ENCODE data around the gene TOE1.

The TOE1 gene

DNA sequence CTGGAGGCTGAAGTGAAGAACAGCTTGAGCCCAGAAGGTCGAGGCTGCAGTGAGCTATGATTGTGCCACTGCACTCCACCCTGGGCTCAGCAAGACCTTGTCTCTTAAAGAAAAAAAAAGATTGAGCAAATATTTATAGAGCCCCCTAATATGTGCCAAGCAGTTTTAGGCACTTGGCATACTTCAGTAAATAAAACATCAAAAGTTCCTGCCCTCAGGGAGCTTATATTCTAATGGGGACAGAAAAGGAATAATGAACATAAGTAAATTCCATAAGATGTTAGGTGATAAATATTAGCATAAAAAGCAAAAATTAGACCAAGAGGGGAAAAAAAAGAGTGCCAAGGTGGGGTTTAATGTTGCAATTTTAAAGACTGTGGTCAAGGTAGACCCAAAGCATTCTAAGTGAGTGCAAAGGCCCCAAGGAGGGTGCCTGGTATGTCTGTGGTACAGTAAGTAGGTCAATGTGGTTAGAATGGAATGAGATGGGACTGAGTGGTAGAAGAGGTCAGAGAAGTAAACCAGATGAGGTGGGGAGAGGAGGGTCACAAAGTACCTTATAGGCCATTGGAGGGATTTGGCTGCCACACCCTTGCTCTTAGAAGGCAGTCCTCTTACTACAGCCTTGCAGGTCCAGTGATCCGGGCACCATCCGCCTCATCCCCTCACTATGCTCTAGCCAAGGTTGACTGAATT lies 2.2 kb upstream of the TOE1 start:
- H3K27me3 ChIP-seq (ENCODE audit: control insufficient read depth, insufficient read depth, low read length), result no peaks in the 10 kb centered on the region
- H3K9me3 ChIP-seq (ENCODE audit: control insufficient read depth, low read length), result no peaks in the 10 kb centered on the region
- H3K27ac ChIP-seq, result no peak overlapping the region
- H3K4me3 ChIP-seq (ENCODE audit: low read depth, low read length), result no peak overlapping the region
- peaks cover 4% of the 10 kb centered on the region for H3K4me1 ChIP-seq
- TF ChIP-seq, protein P1, sequence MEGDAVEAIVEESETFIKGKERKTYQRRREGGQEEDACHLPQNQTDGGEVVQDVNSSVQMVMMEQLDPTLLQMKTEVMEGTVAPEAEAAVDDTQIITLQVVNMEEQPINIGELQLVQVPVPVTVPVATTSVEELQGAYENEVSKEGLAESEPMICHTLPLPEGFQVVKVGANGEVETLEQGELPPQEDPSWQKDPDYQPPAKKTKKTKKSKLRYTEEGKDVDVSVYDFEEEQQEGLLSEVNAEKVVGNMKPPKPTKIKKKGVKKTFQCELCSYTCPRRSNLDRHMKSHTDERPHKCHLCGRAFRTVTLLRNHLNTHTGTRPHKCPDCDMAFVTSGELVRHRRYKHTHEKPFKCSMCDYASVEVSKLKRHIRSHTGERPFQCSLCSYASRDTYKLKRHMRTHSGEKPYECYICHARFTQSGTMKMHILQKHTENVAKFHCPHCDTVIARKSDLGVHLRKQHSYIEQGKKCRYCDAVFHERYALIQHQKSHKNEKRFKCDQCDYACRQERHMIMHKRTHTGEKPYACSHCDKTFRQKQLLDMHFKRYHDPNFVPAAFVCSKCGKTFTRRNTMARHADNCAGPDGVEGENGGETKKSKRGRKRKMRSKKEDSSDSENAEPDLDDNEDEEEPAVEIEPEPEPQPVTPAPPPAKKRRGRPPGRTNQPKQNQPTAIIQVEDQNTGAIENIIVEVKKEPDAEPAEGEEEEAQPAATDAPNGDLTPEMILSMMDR (IDR thresholded peaks at IDR 0.05), result no peak
- H3K79me2 ChIP-seq, result peaks cover 2% of the 10 kb centered on the region
- H3K4me2 ChIP-seq (ENCODE audit: low read length), result no peak overlapping the region
- no peak overlapping the region for H3K9ac ChIP-seq
- H2AFZ ChIP-seq, result no peak overlapping the region
- no peaks in the 10 kb centered on the region for H3K36me3 ChIP-seq (ENCODE audit: control insufficient read depth, insufficient read depth, low read length)

DNA sequence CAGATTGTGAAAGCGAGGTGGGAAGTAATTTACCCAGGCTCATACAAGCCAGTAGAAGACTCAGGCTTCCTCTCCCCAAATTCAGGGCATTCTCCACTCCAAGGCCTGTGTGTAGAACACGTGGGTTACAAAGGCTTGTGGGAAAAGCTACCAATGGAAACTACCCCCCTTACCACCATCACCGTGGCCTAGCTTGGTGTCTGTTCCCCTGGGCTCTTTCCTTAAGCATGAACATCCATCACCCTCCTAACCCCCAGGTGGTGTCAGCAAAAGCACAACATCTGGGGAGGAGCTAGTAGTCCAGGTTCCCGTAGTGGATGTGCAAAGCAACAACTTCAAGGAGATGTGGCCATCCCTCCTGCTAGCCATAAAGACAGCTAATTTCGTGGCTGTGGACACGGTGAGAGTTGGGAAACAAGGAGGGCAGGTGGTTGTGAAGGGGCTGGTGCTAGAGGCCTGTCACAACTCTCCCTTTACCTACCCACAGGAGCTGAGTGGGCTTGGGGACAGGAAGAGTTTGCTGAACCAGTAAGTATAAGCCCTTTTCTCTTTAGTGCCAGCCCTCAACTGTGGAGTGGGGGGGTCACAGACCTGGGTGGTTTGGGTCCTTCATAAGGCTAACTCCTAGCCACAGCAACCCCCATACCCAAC lies 971 bp downstream of the TOE1 start:
- peak overlapping the region; percentile 90 for H3K4me3 ChIP-seq (ENCODE audit: low read depth, low read length)
- TF ChIP-seq, protein P1 (IDR thresholded peaks at IDR 0.05), result no peak
- peaks cover 4% of the 10 kb centered on the region for H3K4me1 ChIP-seq
- H3K9me3 ChIP-seq (ENCODE audit: control insufficient read depth, low read length), result no peaks in the 10 kb centered on the region
- H3K27ac ChIP-seq, result peak overlapping the region; percentile 98
- H2AFZ ChIP-seq, result peak overlapping the region; percentile 78
- H3K36me3 ChIP-seq (ENCODE audit: control insufficient read depth, insufficient read depth, low read length), result no peaks in the 10 kb centered on the region
- no peak overlapping the region for H3K9ac ChIP-seq
- peaks cover 2% of the 10 kb centered on the region for H3K79me2 ChIP-seq
- H3K4me2 ChIP-seq (ENCODE audit: low read length), result peak overlapping the region; percentile 75
- H3K27me3 ChIP-seq (ENCODE audit: control insufficient read depth, insufficient read depth, low read length), result no peaks in the 10 kb centered on the region

DNA sequence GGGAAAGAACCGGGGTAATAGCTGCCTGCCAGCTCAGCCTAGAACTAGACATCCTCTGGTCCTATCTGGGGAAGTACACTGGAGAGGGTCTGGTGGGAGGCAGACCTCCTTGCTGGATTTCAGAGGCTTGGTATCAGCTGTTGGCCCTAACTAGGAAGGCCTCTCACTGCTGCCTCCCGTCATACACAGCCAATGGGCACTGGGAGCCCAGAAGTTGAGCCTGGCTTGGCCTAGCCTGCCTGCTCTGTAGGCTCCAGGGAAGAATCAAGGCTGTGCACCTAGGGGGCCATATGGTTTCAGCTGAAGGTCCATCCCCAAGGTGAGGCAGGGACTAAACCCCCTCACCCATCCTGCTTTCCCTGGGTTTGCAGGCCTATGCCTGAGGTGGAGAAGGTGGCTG lies 4.5 kb downstream of the TOE1 start:
- Histone ChIP-seq H3K27me3 (ENCODE audit: control insufficient read depth, insufficient read depth, low read length) (no peaks in the 10 kb centered on the region), H3K9ac (no peak overlapping the region), H3K36me3 (ENCODE audit: control insufficient read depth, insufficient read depth, low read length) (no peaks in the 10 kb centered on the region), H3K4me3 (ENCODE audit: low read depth, low read length) (no peak overlapping the region), H3K9me3 (ENCODE audit: control insufficient read depth, low read length) (no peaks in the 10 kb centered on the region), H3K4me1 (peaks cover 23% of the 10 kb centered on the region), H3K79me2 (peaks cover 2% of the 10 kb centered on the region), H3K4me2 (ENCODE audit: low read length) (no peak overlapping the region), H3K27ac (no peak overlapping the region), H2AFZ (no peak overlapping the region)
- TF ChIP-seq, protein P1 (IDR thresholded peaks at IDR 0.05), result no peak

DNA sequence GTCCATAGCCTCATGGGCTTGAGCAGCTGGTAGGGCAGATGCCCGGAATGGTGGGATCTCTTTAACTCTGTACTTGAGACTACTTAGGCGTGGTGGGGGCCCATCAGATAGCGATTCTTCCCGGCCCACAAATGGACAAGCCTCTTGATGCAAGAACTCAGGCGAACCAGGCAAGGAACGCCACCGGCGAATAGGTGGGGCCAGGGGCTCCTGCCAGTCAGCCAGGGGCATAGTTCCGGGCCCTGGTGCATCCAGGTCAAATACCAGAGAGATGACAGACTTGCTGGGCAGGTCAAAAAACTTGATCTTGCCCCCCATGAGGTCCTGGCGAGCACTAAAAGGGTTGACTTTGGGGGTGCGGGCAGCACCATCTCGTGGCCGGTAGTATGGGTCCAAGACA lies 5.0 kb downstream of the TOE1 start:
- no peak overlapping the region for H2AFZ ChIP-seq
- H3K27me3 ChIP-seq (ENCODE audit: control insufficient read depth, insufficient read depth, low read length), result no peaks in the 10 kb centered on the region
- peaks cover 2% of the 10 kb centered on the region for H3K79me2 ChIP-seq
- H3K36me3 ChIP-seq (ENCODE audit: control insufficient read depth, insufficient read depth, low read length), result no peaks in the 10 kb centered on the region
- peaks cover 28% of the 10 kb centered on the region for H3K4me1 ChIP-seq
- TF ChIP-seq, protein P1 (IDR thresholded peaks at IDR 0.05), result no peak
- no peak overlapping the region for H3K9ac ChIP-seq
- H3K4me3 ChIP-seq (ENCODE audit: low read depth, low read length), result no peak overlapping the region
- H3K4me2 ChIP-seq (ENCODE audit: low read length), result no peak overlapping the region
- H3K9me3 ChIP-seq (ENCODE audit: control insufficient read depth, low read length), result no peaks in the 10 kb centered on the region
- no peak overlapping the region for H3K27ac ChIP-seq

Data from parathyroid adenoma (tissue), 2 donors.